GM06990 (cell line): ENCODE results near the gene GJB5.
"Not testable (repeated sequence)": the region's sequence is repeated elsewhere in the genome, so short reads cannot be mapped to it uniquely, and the experiment has no call there.

Experiments
- DNase-seq: peaks from one replicate; pipeline ENCODE4 v3.0.0-alpha.2; 2011; ENCODE audit not compliant: insufficient read length; ENCODE audit errors: extremely low read depth
- H3K27me3 ChIP-seq: replicated peaks from 2 replicates; pipeline ENCODE4 v1.6.0; 2011; ENCODE audit warnings: low read length; ENCODE audit not compliant: control insufficient read depth, insufficient read depth
- H3K36me3 ChIP-seq: 2 replicates; pipeline ENCODE4 v1.5.1; 2011; ENCODE audit warnings: low read length; ENCODE audit not compliant: control insufficient read depth, insufficient read depth
- H3K4me3 ChIP-seq: replicated peaks from 2 replicates; pipeline ENCODE4 v1.5.1; 2011; ENCODE audit warnings: low read depth, mild to moderate bottlenecking, control low read depth, low read length
- CTCF ChIP-seq: IDR thresholded peaks from 2 replicates; pipeline ENCODE4 v1.5.1; 2011; ENCODE audit warnings: low read length, control low read depth, mild to moderate bottlenecking, inconsistent platforms; ENCODE audit not compliant: insufficient read depth, poor library complexity, severe bottlenecking

The GJB5 gene

GRCh38 chr1:34770891-34771504 lies 16.2 kb downstream of the GJB5 start:
- H3K36me3 ChIP-seq = no peaks in the 10 kb centered on the region
- no peak overlapping the region for H3K4me3 ChIP-seq
- no peaks in the 10 kb centered on the region; the same call in 1 of the 2 replicates for H3K27me3 ChIP-seq
- DNase-seq = no peak
- TF ChIP-seq CTCF = no peak

- no peak for TF ChIP-seq CTCF
- Histone ChIP-seq H3K27me3 (no peaks in the 10 kb centered on the region; the same call in 1 of the 2 replicates), H3K36me3 (no peaks in the 10 kb centered on the region), H3K4me3 (no peak overlapping the region)
- DNase-seq = no peak
Measured at GRCh38 chr1:34771573-34772371, 16.9 kb downstream of the GJB5 start.

- not testable (repeated sequence) for H3K27me3 ChIP-seq, H3K36me3 ChIP-seq, H3K4me3 ChIP-seq, DNase-seq
Measured at GRCh38 chr1:34773114-34773513, 18.3 kb downstream of the GJB5 start.

GRCh38 chr1:34774957-34775356 lies 20.1 kb downstream of the GJB5 start:
- Histone ChIP-seq H3K4me3 (no peak overlapping the region), H3K36me3 (no peaks in the 10 kb centered on the region), H3K27me3 (no peaks in the 10 kb centered on the region; the same call in 1 of the 2 replicates)
- no peak for TF ChIP-seq CTCF
- no peak for DNase-seq

- DNase-seq = no peak
- TF ChIP-seq CTCF = no peak
- no peaks in the 10 kb centered on the region for H3K36me3 ChIP-seq
- no peak overlapping the region for H3K4me3 ChIP-seq
- no peaks in the 10 kb centered on the region; the same call in 1 of the 2 replicates for H3K27me3 ChIP-seq
Measured at GRCh38 chr1:34776911-34777310, 22.1 kb downstream of the GJB5 start.

- DNase-seq = no peak
- no peaks in the 10 kb centered on the region; the same call in 1 of the 2 replicates for H3K27me3 ChIP-seq
- H3K36me3 ChIP-seq = no peaks in the 10 kb centered on the region
- TF ChIP-seq CTCF = no peak
- H3K4me3 ChIP-seq = no peak overlapping the region
Measured at GRCh38 chr1:34777519-34778321, 22.9 kb downstream of the GJB5 start.
